IMR-90 (cell line): Measurements from ENCODE around the gene NCS1. TPM values are rescaled to one million over a fixed set of nuclear protein-coding genes. Genes with fewer than 3 reads are reported as not detected.

Experiments
- ATAC-seq: fragments of 200-7000 bp; cut with Tn5 transposase; 2 replicates; pipeline ENCODE4 v1.9.1; 2020; ENCODE audit warnings: low read depth, mild to moderate bottlenecking, moderate library complexity
- BruUV-seq: library from RNA; stranded (reverse); fragments of 400-500 nt; replicated peaks from 2 replicates; lab custom pipeline; 2021; lab: Mats Ljungman, UMichigan
- CTCF ChIA-PET: fragments of 300-600 bp; formaldehyde crosslinking; extraction: SDS; loops from one replicate; lab custom pipeline; 2021; ENCODE audit warnings: antibody characterized with exemption; lab: Yijun Ruan, JAX
- POLR2A ChIA-PET: fragments of 300-600 bp; sonication (Branson Sonifier 250); formaldehyde crosslinking; loops from one replicate; lab custom pipeline; 2022; ENCODE audit warnings: antibody characterized with exemption; ENCODE audit not compliant: unreplicated experiment; lab: Charles Lee
- DNase-seq: peaks from one replicate; pipeline ENCODE4 v3.0.0; 2013
- H2AFZ ChIP-seq: replicated peaks from 2 replicates; pipeline ENCODE3; 2013; ENCODE audit warnings: low read length, mild to moderate bottlenecking; ENCODE audit not compliant: poor library complexity
- H2AK5ac ChIP-seq: 2 replicates; pipeline ENCODE4 v1.6.1; 2013; ENCODE audit warnings: low read depth, low read length, inconsistent platforms
- H2AK9ac ChIP-seq: replicated peaks from 2 replicates; pipeline ENCODE3; 2013; ENCODE audit warnings: mild to moderate bottlenecking, low read depth, low read length, moderate library complexity; ENCODE audit not compliant: poor library complexity
- H2BK120ac ChIP-seq: 2 replicates; pipeline ENCODE4 v1.6.1; 2013; ENCODE audit warnings: low read depth, low read length, inconsistent platforms
- H2BK15ac ChIP-seq: 3 replicates; pipeline ENCODE4 v1.6.1; 2013; ENCODE audit warnings: low read depth, low read length, inconsistent platforms
- H2BK20ac ChIP-seq: 2 replicates; pipeline ENCODE4 v1.6.1; 2013; ENCODE audit warnings: low read depth, mild to moderate bottlenecking, inconsistent platforms, low read length, moderate library complexity
- H2BK5ac ChIP-seq: 2 replicates; pipeline ENCODE4 v1.6.1; 2013; ENCODE audit warnings: mild to moderate bottlenecking, low read depth, low read length, inconsistent platforms; ENCODE audit not compliant: poor library complexity, severe bottlenecking
- H3K14ac ChIP-seq: replicated peaks from 2 replicates; pipeline ENCODE4 v1.6.1; 2013; ENCODE audit warnings: low read depth, low read length, inconsistent platforms
- H3K18ac ChIP-seq: 2 replicates; pipeline ENCODE4 v1.6.1; 2013; ENCODE audit warnings: low read depth, low read length, control low read depth
- H3K23ac ChIP-seq: 2 replicates; pipeline ENCODE4 v1.6.1; 2013; ENCODE audit warnings: low read depth, low read length, inconsistent platforms
- H3K27ac ChIP-seq: 2 replicates; pipeline ENCODE4 v1.5.1; 2013; ENCODE audit warnings: mild to moderate bottlenecking, control low read depth, low read length; ENCODE audit not compliant: insufficient read depth
- H3K27me3 ChIP-seq: 2 replicates; pipeline ENCODE4 v1.6.1; 2013; ENCODE audit warnings: low read length; ENCODE audit not compliant: control insufficient read depth, insufficient read depth
- H3K36me3 ChIP-seq: 2 replicates; pipeline ENCODE4 v1.6.1; 2013; ENCODE audit warnings: low read length, mixed read lengths; ENCODE audit not compliant: control insufficient read depth, insufficient read depth
- H3K4ac ChIP-seq: 2 replicates; pipeline ENCODE4 v1.6.1; 2013; ENCODE audit warnings: low read depth, low read length, inconsistent platforms
- H3K4me1 ChIP-seq: 2 replicates; pipeline ENCODE4 v1.6.1; 2013; ENCODE audit warnings: low read length, mixed read lengths; ENCODE audit not compliant: control insufficient read depth, insufficient read depth
- H3K4me2 ChIP-seq: 2 replicates; pipeline ENCODE4 v1.6.1; 2013; ENCODE audit warnings: low read depth, mild to moderate bottlenecking, control low read depth, low read length, moderate library complexity
- H3K4me3 ChIP-seq: 2 replicates; pipeline ENCODE4 v1.5.1; 2013; ENCODE audit warnings: low read depth, mild to moderate bottlenecking, control low read depth, low read length, moderate library complexity; ENCODE audit not compliant: insufficient read depth
- H3K56ac ChIP-seq: 2 replicates; pipeline ENCODE4 v1.6.1; 2013; ENCODE audit warnings: low read length, inconsistent platforms; ENCODE audit not compliant: insufficient read depth; ENCODE audit errors: extremely low read depth
- H3K79me1 ChIP-seq, 2 experiments: 2 replicates each; pipeline ENCODE4 v1.6.1; 2013; ENCODE audit warnings: low read length in 2 of 2, inconsistent platforms in 1 of 2, low read depth in 1 of 2
- H3K9ac ChIP-seq: 2 replicates; pipeline ENCODE4 v1.6.1; 2013; ENCODE audit warnings: low read depth, low read length, control low read depth
- H3K9me1 ChIP-seq: 2 replicates; pipeline ENCODE4 v1.6.1; 2013; ENCODE audit warnings: low read length, inconsistent platforms; ENCODE audit not compliant: insufficient read depth
- H3K9me3 ChIP-seq: 2 replicates; pipeline ENCODE4 v1.6.1; 2013; ENCODE audit warnings: low read length; ENCODE audit not compliant: control insufficient read depth, insufficient read depth
- H4K20me1 ChIP-seq: 2 replicates; pipeline ENCODE4 v1.6.1; 2013; ENCODE audit warnings: low read length, inconsistent platforms; ENCODE audit not compliant: insufficient read depth
- H4K5ac ChIP-seq: 2 replicates; pipeline ENCODE4 v1.6.1; 2013; ENCODE audit warnings: mild to moderate bottlenecking, low read depth, low read length, control low read depth
- H4K8ac ChIP-seq, 2 experiments: 2 replicates each; pipeline ENCODE4 v1.6.1; 2013; ENCODE audit warnings: low read depth in 2 of 2, low read length in 2 of 2, control low read depth in 1 of 2, inconsistent platforms in 1 of 2
- H4K91ac ChIP-seq: 2 replicates; pipeline ENCODE4 v1.6.1; 2013; ENCODE audit warnings: low read depth, low read length, inconsistent platforms; ENCODE audit not compliant: insufficient read depth
- CHD1 ChIP-seq: IDR thresholded peaks from 2 replicates; pipeline ENCODE4 v1.6.1; 2012; ENCODE audit warnings: low read depth, low read length, improper control_type of control experiment
- MAFK ChIP-seq: IDR thresholded peaks from 2 replicates; pipeline ENCODE4 v1.6.1; 2012; ENCODE audit warnings: low read depth, low read length, improper control_type of control experiment
- SMC3 ChIP-seq: fragments of 150-350 bp; IDR thresholded peaks from 2 replicates; pipeline ENCODE4 v1.6.1; 2016; ENCODE audit warnings: low read depth, mild to moderate bottlenecking, antibody characterized with exemption, low read length, moderate library complexity
- USF2 ChIP-seq: fragments of 150-350 bp; IDR thresholded peaks from 2 replicates; pipeline ENCODE4 v1.6.1; 2017; ENCODE audit warnings: mild to moderate bottlenecking, antibody characterized with exemption, low read length, low read depth
- WGBS, 2 experiments: methylation state at CpG; one replicate each; pipeline versions ENCODE4 v1.1.5 to v1.1.7; 2013; ENCODE audit warnings: missing lambda C conversion rate in 2 of 2; ENCODE audit not compliant: insufficient read length in 1 of 2; ENCODE audit errors: extremely low coverage in 2 of 2; 5-methylcytosine and 5-hydroxymethylcytosine counted together
- dilution Hi-C: fragments of 300-500 bp; cut with HindIII; formaldehyde crosslinking; loops from one replicate; pipeline ENCODE4 v1.14.3; 2018; ENCODE audit warnings: low sequenced_read_pairs; ENCODE audit not compliant: unreplicated experiment
- in situ Hi-C: fragments of 300-500 bp; cut with MboI; formaldehyde crosslinking; loops from 3 replicates; pipeline ENCODE4 v1.14.3; 2019; ENCODE audit warnings: low sequenced_read_pairs, inconsistent platforms, mixed read lengths
- intact Hi-C: fragments of 100-400 bp; cut with micrococcal nuclease; formaldehyde crosslinking; loops from 2 replicates; pipeline ENCODE4 v1.10.0; 2022
- polyA plus RNA-seq, 3 experiments: library from polyadenylated mRNA; depleted of rRNA; stranded (reverse); fragments of >200 nt; gene quantifications; 2 replicates each; pipeline ENCODE4 v1.2.3, GENCODE V29; 2012; ENCODE audit warnings: low replicate concordance in 1 of 3
- total RNA-seq: library from RNA; depleted of rRNA; stranded (reverse); fragments of >200 nt; gene quantifications from 2 replicates; pipeline ENCODE4 v1.2.3, GENCODE V29; 2012

The NCS1 gene
- total and polyA plus RNA-seq, 2 of the 4 experiments (the other 2 are of a cell fraction): 41.0 to 60.5 TPM

GRCh38 chr9:130143279-130143893 is 28.8 kb upstream of the NCS1 start:
- CTCF ChIA-PET: no interaction called here

More at GRCh38 chr9:130143279-130143893, 28.8 kb upstream of the NCS1 start:
- H3K18ac ChIP-seq: no peak overlapping the region
- no peak overlapping the region for H2BK5ac ChIP-seq
- peaks cover 0 to 5% of the 10 kb centered on the region in 2 experiments; a peak in 2 of 4 replicates for H3K79me1 ChIP-seq
- no peak overlapping the region for H4K5ac ChIP-seq
- H4K20me1 ChIP-seq: peaks cover 4% of the 10 kb centered on the region; the same call in 1 of the 2 replicates
- dilution Hi-C loops (no loop called here), in situ Hi-C loops (no loop called here), intact Hi-C loops (no loop called here)
- DNase-seq (no peak), ATAC-seq (no peak)
- no TSS peak for BruUV-seq
- H3K9me1 ChIP-seq: peaks cover 11% of the 10 kb centered on the region; the same call in 1 of the 2 replicates
- no peak overlapping the region for H3K4me3 ChIP-seq
- no peak overlapping the region for H2BK120ac ChIP-seq
- H2AK5ac ChIP-seq: peak overlapping the region; percentile 11; the same call in 1 of the 2 replicates
- no peak overlapping the region for H4K91ac ChIP-seq
- no peak overlapping the region for H3K27ac ChIP-seq
- peaks cover 11% of the 10 kb centered on the region for H3K4me1 ChIP-seq
- TF ChIP-seq CHD1 (no peak), MAFK (peak; percentile 97), USF2 (no peak), SMC3 (no peak)
- H2BK20ac ChIP-seq: no peak overlapping the region
- no peak overlapping the region for H3K56ac ChIP-seq
- POLR2A ChIA-PET: no interaction called here
- H4K8ac ChIP-seq: no peak overlapping the region
- no peak overlapping the region for H3K9ac ChIP-seq
- no peak overlapping the region for H2BK15ac ChIP-seq
- H2AK9ac ChIP-seq: no peak overlapping the region
- H3K4me2 ChIP-seq: no peak overlapping the region
- H3K14ac ChIP-seq: no peak overlapping the region
- H3K9me3 ChIP-seq: no peaks in the 10 kb centered on the region
- H3K23ac ChIP-seq: no peak overlapping the region
- no peaks in the 10 kb centered on the region for H3K36me3 ChIP-seq
- H2AFZ ChIP-seq: peak overlapping the region; percentile 75
- WGBS, 2 experiments: 89% methylated on average over 16 of the region's 24 CpGs; no CpG with 5 or more reads in 1 of the 2 experiments
- no peak overlapping the region for H3K4ac ChIP-seq
- no peaks in the 10 kb centered on the region for H3K27me3 ChIP-seq
